Nephron (organoid): ENCODE results near the gene UCN.
"Not testable (repeated sequence)": the region's sequence is repeated elsewhere in the genome, so short reads cannot be mapped to it uniquely, and the experiment has no call there.

Source experiments
- H3K27ac Mint-ChIP-seq, 3 experiments: 2 replicates each; pipeline ENCODE4 v1.8.0; 2020; ENCODE audit warnings: mixed read lengths in 3 of 3, mild to moderate bottlenecking in 2 of 3, moderate library complexity in 1 of 3
- H3K27me3 Mint-ChIP-seq: 2 replicates; pipeline ENCODE4 v1.8.0; 2021; ENCODE audit warnings: low read depth, mild to moderate bottlenecking, moderate library complexity, mixed read lengths
- H3K36me3 Mint-ChIP-seq: 2 replicates; pipeline ENCODE4 v1.8.0; 2020; ENCODE audit warnings: low read depth, mixed read lengths
- H3K4me1 Mint-ChIP-seq: 2 replicates; pipeline ENCODE4 v1.8.0; 2020; ENCODE audit warnings: mixed read lengths
- H3K4me3 Mint-ChIP-seq, 3 experiments: 2 replicates each; pipeline ENCODE4 v1.8.0; 2020; ENCODE audit warnings: mild to moderate bottlenecking in 3 of 3, mixed read lengths in 3 of 3, moderate library complexity in 2 of 3
- H3K9me3 Mint-ChIP-seq: 2 replicates; pipeline ENCODE4 v1.8.0; 2020; ENCODE audit warnings: mixed read lengths
- TF ChIP-seq, protein P1 (sequence below), 3 experiments: fragments of 200-600 bp; sonication (generic); IDR thresholded peaks; one replicate each; pipeline ENCODE4 v1.5.0; 2021; ENCODE audit warnings: antibody characterized with exemption in 3 of 3; ENCODE audit not compliant: unreplicated experiment in 3 of 3

The UCN gene

GRCh38 chr2:27275211-27276150 lies 32.8 kb downstream of the UCN start, which contains the start of gene DNAJC5G:
Gene DNAJC5G (plus strand): TSS chr2:27275433. CDS start chr2:27276729, 1,296 bp downstream.
- Mint-ChIP-seq H3K4me3 (no peak within 1 kb of the TSS), H3K9me3 (no peaks in the 10 kb centered on the region), H3K27me3 (peaks cover 48% of the 10 kb centered on the region), H3K27ac (no peak within 1 kb of the TSS), H3K4me1 (peaks cover 6% of the 10 kb centered on the region), H3K36me3 (no peaks in the 10 kb centered on the region)
- TF ChIP-seq, protein P1, sequence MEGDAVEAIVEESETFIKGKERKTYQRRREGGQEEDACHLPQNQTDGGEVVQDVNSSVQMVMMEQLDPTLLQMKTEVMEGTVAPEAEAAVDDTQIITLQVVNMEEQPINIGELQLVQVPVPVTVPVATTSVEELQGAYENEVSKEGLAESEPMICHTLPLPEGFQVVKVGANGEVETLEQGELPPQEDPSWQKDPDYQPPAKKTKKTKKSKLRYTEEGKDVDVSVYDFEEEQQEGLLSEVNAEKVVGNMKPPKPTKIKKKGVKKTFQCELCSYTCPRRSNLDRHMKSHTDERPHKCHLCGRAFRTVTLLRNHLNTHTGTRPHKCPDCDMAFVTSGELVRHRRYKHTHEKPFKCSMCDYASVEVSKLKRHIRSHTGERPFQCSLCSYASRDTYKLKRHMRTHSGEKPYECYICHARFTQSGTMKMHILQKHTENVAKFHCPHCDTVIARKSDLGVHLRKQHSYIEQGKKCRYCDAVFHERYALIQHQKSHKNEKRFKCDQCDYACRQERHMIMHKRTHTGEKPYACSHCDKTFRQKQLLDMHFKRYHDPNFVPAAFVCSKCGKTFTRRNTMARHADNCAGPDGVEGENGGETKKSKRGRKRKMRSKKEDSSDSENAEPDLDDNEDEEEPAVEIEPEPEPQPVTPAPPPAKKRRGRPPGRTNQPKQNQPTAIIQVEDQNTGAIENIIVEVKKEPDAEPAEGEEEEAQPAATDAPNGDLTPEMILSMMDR (IDR thresholded peaks at IDR 0.05; ENCODE audit: unreplicated experiment in 3 of 3) = no peak

DNA sequence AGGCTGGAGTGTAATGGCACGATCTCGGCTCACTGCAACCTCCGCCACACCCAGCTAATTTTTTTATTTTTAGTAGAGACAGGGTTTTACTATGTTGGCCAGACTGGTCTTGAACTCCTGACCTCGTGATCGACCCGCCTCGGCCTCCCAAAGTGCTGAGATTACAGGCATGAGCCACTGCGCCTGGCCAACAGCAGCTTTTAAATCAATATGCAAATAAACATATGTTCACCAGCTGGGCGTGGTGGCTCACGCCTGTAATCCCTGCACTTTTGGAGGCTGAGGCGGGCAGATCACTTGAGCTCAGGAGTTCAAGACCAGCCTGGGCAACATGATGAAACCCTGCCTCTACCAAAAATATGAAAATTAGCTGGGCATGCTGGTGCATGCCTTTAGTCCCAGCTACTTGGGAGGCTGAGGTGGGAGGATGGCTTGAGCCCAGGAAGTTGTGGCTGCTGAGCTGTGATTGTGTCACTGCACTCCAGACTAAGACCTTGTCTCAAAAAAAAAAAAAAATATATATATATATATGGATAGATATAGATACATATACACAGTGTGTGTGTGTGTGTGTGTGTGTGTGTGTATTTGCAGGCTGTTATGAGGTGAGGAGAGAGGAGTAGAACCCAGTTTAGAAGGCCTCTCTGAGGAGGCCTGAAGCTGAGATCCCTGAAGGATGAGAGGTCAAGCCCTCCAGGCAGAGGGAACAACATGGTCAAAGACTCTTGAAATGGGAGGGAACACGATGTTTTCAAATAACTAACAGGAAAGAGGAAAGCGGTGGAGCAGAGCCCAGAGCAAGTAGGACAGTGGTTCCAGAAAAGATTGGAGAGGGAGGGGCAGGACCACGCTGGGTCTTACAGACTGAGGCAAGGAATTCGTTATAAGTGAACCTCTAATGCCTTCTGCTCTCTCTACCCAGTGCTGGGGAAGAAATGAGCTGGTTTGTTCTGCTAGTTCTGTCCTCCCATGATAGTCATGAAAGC lies 35.4 kb downstream of the UCN start:
- peaks cover 51% of the 10 kb centered on the region for H3K27me3 Mint-ChIP-seq

DNA sequence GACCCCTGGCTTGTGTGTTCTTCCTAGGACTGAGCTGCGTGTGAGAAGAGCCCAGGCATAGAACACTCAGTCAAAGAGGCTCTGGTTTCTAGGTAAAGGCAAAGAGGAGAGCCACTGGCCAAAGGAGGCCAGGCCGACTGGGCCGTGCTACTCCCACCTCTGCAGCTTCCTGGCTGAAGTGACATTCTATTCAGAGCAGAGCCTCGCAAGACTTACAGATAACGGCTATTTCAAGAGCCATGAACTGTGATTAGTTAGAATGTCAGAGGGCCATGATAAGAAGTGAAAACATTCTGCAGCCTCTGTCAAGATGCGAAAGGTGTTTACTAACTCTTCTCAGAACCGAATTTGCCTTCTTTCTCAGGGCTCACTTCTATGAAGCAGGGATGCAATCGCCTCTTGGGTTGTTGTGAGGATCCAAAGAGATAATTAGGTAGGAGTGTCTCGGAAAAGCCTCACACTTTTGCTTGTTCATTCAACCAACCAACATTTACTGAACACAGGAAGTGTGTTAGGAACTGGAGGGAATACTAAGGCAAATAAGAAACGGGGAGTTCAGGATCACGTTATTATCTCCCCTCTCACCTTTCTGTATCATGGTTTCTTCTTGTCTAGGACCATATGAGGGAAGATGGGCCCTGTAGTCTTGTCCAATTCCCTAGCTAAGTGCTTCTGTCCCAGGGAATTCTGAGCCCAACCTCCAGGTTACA lies 36.5 kb downstream of the UCN start:
- TF ChIP-seq, protein P1 (IDR thresholded peaks at IDR 0.05; ENCODE audit: unreplicated experiment in 3 of 3) = no peak
- no peak overlapping the region for H3K4me3 Mint-ChIP-seq
- H3K36me3 Mint-ChIP-seq = no peaks in the 10 kb centered on the region
- H3K9me3 Mint-ChIP-seq = no peaks in the 10 kb centered on the region
- peaks cover 43% of the 10 kb centered on the region for H3K27me3 Mint-ChIP-seq
- no peak overlapping the region for H3K27ac Mint-ChIP-seq
- no peaks in the 10 kb centered on the region for H3K4me1 Mint-ChIP-seq

More for the DNA sequence above, 35.4 kb downstream of the UCN start:
- not testable (repeated sequence) for H3K9me3 Mint-ChIP-seq, H3K4me3 Mint-ChIP-seq, H3K4me1 Mint-ChIP-seq, H3K27ac Mint-ChIP-seq, H3K36me3 Mint-ChIP-seq

- Mint-ChIP-seq H3K27me3 (peaks cover 43% of the 10 kb centered on the region), H3K4me3 (no peak overlapping the region), H3K4me1 (no peaks in the 10 kb centered on the region), H3K9me3 (no peaks in the 10 kb centered on the region), H3K36me3 (no peaks in the 10 kb centered on the region), H3K27ac (no peak overlapping the region)
- TF ChIP-seq, protein P1 (IDR thresholded peaks at IDR 0.05; ENCODE audit: unreplicated experiment in 3 of 3) = no peak
These were observed 37.6 kb downstream of the UCN start for GRCh38 chr2:27270670-27271069.

DNA sequence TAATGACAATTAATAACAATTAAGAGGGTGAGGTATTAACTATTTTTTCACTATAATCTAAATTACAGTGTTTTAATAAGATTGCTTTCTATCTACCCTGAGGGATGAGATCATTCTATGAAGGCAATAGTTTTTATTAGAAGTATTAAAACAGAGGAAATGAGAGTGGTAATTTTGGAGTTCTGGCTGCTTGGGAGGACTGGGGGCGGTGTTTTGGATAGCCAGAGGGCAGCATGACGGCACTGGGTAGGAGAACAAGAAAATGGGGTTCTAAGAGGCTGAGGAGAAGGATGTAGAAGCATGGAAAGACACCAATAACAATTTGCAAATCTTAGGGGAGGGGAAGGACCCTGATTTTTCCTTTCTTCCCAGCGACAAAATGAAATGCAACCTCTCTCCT lies 38.1 kb downstream of the UCN start:
- H3K9me3 Mint-ChIP-seq = no peaks in the 10 kb centered on the region
- H3K36me3 Mint-ChIP-seq = no peaks in the 10 kb centered on the region
- TF ChIP-seq, protein P1 (IDR thresholded peaks at IDR 0.05; ENCODE audit: unreplicated experiment in 3 of 3) = no peak
- no peaks in the 10 kb centered on the region for H3K4me1 Mint-ChIP-seq
- peaks cover 43% of the 10 kb centered on the region for H3K27me3 Mint-ChIP-seq
- no peak overlapping the region for H3K27ac Mint-ChIP-seq
- no peak overlapping the region for H3K4me3 Mint-ChIP-seq

DNA sequence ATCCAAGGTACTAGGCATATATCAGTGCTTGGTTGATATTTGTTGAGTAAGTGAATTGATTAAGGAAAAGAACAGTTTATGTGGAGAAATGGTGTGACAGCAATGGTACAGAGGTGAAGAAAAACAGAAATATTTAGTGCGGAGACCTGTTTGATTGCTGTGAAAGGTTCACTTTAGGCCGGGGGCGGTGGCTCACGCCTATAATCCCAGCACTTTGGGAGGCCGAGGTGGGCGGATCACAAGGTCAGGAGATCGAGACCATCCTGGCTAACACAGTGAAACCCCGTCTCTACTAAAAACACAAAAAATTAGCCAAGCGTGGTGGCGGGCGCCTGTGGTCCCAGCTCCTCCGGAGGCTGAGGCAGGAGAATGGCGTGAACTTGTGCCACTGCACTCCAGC lies 39.9 kb downstream of the UCN start:
- H3K27ac Mint-ChIP-seq, H3K36me3 Mint-ChIP-seq, H3K4me1 Mint-ChIP-seq, H3K9me3 Mint-ChIP-seq, H3K4me3 Mint-ChIP-seq: not testable (repeated sequence)
- H3K27me3 Mint-ChIP-seq = peaks cover 27% of the 10 kb centered on the region
